PC-3 (cell line): ENCODE measurements around the gene SIN3B.

Experiments used
- EZH2phosphoT487 ChIP-seq: fragments of 300-600 bp; sonication (generic); IDR thresholded peaks from 2 replicates; pipeline ENCODE4 v1.6.1; 2018; ENCODE audit warnings: mild to moderate bottlenecking, antibody characterized with exemption, low read length, borderline replicate concordance
- TF ChIP-seq, protein P1 (sequence below): fragments of 300-600 bp; sonication (generic); conservative IDR thresholded peaks from 2 replicates; pipeline ENCODE4 v1.5.1; 2017; ENCODE audit warnings: antibody characterized with exemption, low read depth, mild to moderate bottlenecking, low read length

DNA sequence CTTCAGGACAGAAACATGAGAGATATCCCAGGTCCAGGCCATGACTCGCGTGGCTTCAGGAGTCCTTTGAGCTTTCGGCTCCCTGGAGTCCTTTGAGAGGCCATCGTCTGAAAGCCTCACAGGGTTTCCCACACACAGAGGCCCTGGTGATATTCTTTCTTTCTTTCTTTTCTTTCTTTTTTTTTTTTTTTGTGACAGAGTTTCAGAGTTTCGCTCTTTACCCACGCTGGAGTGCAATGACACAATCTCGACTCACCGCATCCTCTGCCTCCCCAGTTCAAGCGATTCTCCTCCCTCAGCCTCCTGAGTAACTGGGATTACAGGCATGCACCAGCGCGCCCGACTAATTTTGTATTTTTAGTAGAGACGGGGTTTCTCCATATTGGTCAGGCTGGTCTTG, 5.5 kb downstream of the SIN3B start:
- TF ChIP-seq, protein P1, sequence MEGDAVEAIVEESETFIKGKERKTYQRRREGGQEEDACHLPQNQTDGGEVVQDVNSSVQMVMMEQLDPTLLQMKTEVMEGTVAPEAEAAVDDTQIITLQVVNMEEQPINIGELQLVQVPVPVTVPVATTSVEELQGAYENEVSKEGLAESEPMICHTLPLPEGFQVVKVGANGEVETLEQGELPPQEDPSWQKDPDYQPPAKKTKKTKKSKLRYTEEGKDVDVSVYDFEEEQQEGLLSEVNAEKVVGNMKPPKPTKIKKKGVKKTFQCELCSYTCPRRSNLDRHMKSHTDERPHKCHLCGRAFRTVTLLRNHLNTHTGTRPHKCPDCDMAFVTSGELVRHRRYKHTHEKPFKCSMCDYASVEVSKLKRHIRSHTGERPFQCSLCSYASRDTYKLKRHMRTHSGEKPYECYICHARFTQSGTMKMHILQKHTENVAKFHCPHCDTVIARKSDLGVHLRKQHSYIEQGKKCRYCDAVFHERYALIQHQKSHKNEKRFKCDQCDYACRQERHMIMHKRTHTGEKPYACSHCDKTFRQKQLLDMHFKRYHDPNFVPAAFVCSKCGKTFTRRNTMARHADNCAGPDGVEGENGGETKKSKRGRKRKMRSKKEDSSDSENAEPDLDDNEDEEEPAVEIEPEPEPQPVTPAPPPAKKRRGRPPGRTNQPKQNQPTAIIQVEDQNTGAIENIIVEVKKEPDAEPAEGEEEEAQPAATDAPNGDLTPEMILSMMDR: no peak
- no peak for TF ChIP-seq EZH2phosphoT487
